Left lobe of liver (tissue), 2 donors: ENCODE results near the gene SPINK5. TPM values are rescaled to one million over a fixed set of nuclear protein-coding genes. Genes with fewer than 3 reads are reported as not detected.
A peak's percentile ranks its signal among the peaks of the same experiment; 100 is the strongest.

Source experiments
- ATAC-seq: fragments of 200-7000 bp; cut with Tn5 transposase; one replicate; pipeline ENCODE4 v1.9.1; 2020; ENCODE audit warnings: mild to moderate bottlenecking, moderate library complexity
- DNase-seq: peaks from one replicate; pipeline ENCODE4 v3.0.0-alpha.2; 2020; ENCODE audit warnings: low spot score
- total RNA-seq: library from RNA; stranded (reverse); gene quantifications from one replicate; pipeline ENCODE4 v1.2.1, GENCODE V29; 2021
- donor health status: DM: no; HTN: no; CAD: no; lungs with moderate emphysema.
- donor health status: DM: no; HTN: yes; CAD: no.

SPINK5 gene
- total RNA-seq, 1 donor from 2014 or later = not detected

GRCh38 chr5:148172377-148172776, 108.6 kb downstream of the SPINK5 start:
- DNase-seq = no peak
- no peak for ATAC-seq

- ATAC-seq (no peak), DNase-seq (no peak)
These were observed 112.7 kb downstream of the SPINK5 start for GRCh38 chr5:148176480-148176879.

GRCh38 chr5:148177207-148177606, 113.4 kb downstream of the SPINK5 start:
- DNase-seq (no peak), ATAC-seq (no peak)

- DNase-seq (no peak), ATAC-seq (peak; percentile 90)
These were observed 115.5 kb downstream of the SPINK5 start for GRCh38 chr5:148179234-148179824.

- peak; percentile 36 for ATAC-seq
- DNase-seq = no peak
These were observed 122.6 kb downstream of the SPINK5 start for GRCh38 chr5:148186248-148187003.

Other genes with a start within 250 kb of the SPINK5 start
- gene SPINK1, start 232.3 kb upstream of the SPINK5 start, total RNA-seq = 20.0 TPM
- not detected for gene SCGB3A2, start 185.3 kb upstream of the SPINK5 start, total RNA-seq
- gene C5orf46, start 157.4 kb upstream of the SPINK5 start, total RNA-seq = not detected
- not detected for gene SPINK14, start 104.6 kb downstream of the SPINK5 start, total RNA-seq
- gene SPINK6, start 139.1 kb downstream of the SPINK5 start, total RNA-seq = not detected
- not detected for gene MARCOL, start 174.5 kb downstream of the SPINK5 start, total RNA-seq
- gene SPINK13, start 204.8 kb downstream of the SPINK5 start, total RNA-seq = not detected
- gene SPINK7, start 248.4 kb downstream of the SPINK5 start, total RNA-seq = not detected